PC-9 (cell line): ENCODE measurements around the gene MXRA7. TPM values are rescaled to one million over a fixed set of nuclear protein-coding genes. Genes with fewer than 3 reads are reported as not detected.
"Not testable (repeated sequence)": the region's sequence is repeated elsewhere in the genome, so short reads cannot be mapped to it uniquely, and the experiment has no call there.

Experiments used
- BruUV-seq: library from RNA; stranded (reverse); fragments of 400-500 nt; replicated peaks from 2 replicates; lab custom pipeline; 2021; lab: Mats Ljungman, UMichigan
- CTCF ChIA-PET: fragments of 300-600 bp; sonication (Branson Sonifier 250); formaldehyde crosslinking; loops from one replicate; lab custom pipeline; 2022; ENCODE audit warnings: antibody characterized with exemption; lab: Charles Lee
- POLR2A ChIA-PET: fragments of 300-600 bp; sonication (Branson Sonifier 250); formaldehyde crosslinking; loops from one replicate; lab custom pipeline; 2022; ENCODE audit warnings: antibody characterized with exemption; ENCODE audit not compliant: unreplicated experiment; lab: Charles Lee
- DNase-seq, 2 experiments: peaks; one replicate each; pipeline versions ENCODE4 v3.0.0 to v3.0.0-alpha.2; 2015 to 2022; ENCODE audit warnings: mixed read lengths in 1 of 2
- H2AFZ ChIP-seq: fragments of 200-600 bp; sonication (generic); 2 replicates; pipeline ENCODE4 v1.8.1; 2017; ENCODE audit warnings: antibody characterized with exemption
- H3F3A ChIP-seq: fragments of 200-600 bp; sonication (generic); 2 replicates; pipeline ENCODE4 v1.8.1; 2017; ENCODE audit warnings: antibody characterized with exemption, mild to moderate bottlenecking, low read depth; ENCODE audit not compliant: insufficient read depth
- H3K27ac ChIP-seq: fragments of 200-600 bp; sonication (generic); 2 replicates; pipeline ENCODE4 v1.6.1; 2016; ENCODE audit warnings: mixed run types
- H3K27me3 ChIP-seq: fragments of 200-600 bp; sonication (generic); 2 replicates; pipeline ENCODE4 v1.6.1; 2016; ENCODE audit warnings: low read depth, mixed run types; ENCODE audit not compliant: insufficient read depth
- H3K36me3 ChIP-seq: fragments of 200-600 bp; sonication (generic); 2 replicates; pipeline ENCODE4 v1.6.1; 2016; ENCODE audit warnings: low read depth, mixed run types
- H3K4me1 ChIP-seq: fragments of 200-600 bp; sonication (generic); replicated peaks from 2 replicates; pipeline ENCODE4 v1.6.1; 2016; ENCODE audit warnings: mixed run types; ENCODE audit not compliant: insufficient read depth
- H3K4me2 ChIP-seq: fragments of 200-600 bp; sonication (generic); 2 replicates; pipeline ENCODE4 v1.6.1; 2017; ENCODE audit warnings: mixed run types
- H3K4me3 ChIP-seq: fragments of 200-600 bp; sonication (generic); 2 replicates; pipeline ENCODE4 v1.6.1; 2016; ENCODE audit warnings: mixed run types
- H3K79me2 ChIP-seq: fragments of 200-600 bp; sonication (generic); 2 replicates; pipeline ENCODE4 v1.6.1; 2017; ENCODE audit warnings: low read depth, mixed run types
- H3K9me2 ChIP-seq: fragments of 200-600 bp; sonication (generic); 2 replicates; pipeline ENCODE4 v1.8.1; 2017; ENCODE audit warnings: mild to moderate bottlenecking; ENCODE audit not compliant: insufficient read depth
- H3K9me3 ChIP-seq: fragments of 200-600 bp; sonication (generic); 2 replicates; pipeline ENCODE4 v1.8.1; 2016; ENCODE audit warnings: low read depth; ENCODE audit not compliant: insufficient read depth
- H4K20me1 ChIP-seq: fragments of 200-600 bp; sonication (generic); 2 replicates; pipeline ENCODE4 v1.8.1; 2017; ENCODE audit not compliant: insufficient read depth
- EZH2 ChIP-seq: fragments of 200-600 bp; sonication (generic); IDR thresholded peaks from 2 replicates; pipeline ENCODE4 v1.8.0; 2017; ENCODE audit warnings: antibody characterized with exemption, low read depth
- intact Hi-C: fragments of 100-400 bp; cut with micrococcal nuclease; formaldehyde crosslinking; loops from one replicate; pipeline ENCODE4 v1.10.0; 2022; ENCODE audit not compliant: unreplicated experiment
- total RNA-seq: library from RNA; stranded (reverse); gene quantifications from 2 replicates; pipeline ENCODE4 v1.2.3, GENCODE V29; 2021
- TF ChIP-seq, protein P1 (sequence below): fragments of 200-600 bp; sonication (generic); conservative IDR thresholded peaks from 2 replicates; pipeline ENCODE4 v1.6.1; 2017; ENCODE audit warnings: mixed run types, antibody characterized with exemption, mild to moderate bottlenecking, moderate library complexity

MXRA7 gene
- total RNA-seq, 1 experiment from 2014 or later: 5.5 TPM

DNA sequence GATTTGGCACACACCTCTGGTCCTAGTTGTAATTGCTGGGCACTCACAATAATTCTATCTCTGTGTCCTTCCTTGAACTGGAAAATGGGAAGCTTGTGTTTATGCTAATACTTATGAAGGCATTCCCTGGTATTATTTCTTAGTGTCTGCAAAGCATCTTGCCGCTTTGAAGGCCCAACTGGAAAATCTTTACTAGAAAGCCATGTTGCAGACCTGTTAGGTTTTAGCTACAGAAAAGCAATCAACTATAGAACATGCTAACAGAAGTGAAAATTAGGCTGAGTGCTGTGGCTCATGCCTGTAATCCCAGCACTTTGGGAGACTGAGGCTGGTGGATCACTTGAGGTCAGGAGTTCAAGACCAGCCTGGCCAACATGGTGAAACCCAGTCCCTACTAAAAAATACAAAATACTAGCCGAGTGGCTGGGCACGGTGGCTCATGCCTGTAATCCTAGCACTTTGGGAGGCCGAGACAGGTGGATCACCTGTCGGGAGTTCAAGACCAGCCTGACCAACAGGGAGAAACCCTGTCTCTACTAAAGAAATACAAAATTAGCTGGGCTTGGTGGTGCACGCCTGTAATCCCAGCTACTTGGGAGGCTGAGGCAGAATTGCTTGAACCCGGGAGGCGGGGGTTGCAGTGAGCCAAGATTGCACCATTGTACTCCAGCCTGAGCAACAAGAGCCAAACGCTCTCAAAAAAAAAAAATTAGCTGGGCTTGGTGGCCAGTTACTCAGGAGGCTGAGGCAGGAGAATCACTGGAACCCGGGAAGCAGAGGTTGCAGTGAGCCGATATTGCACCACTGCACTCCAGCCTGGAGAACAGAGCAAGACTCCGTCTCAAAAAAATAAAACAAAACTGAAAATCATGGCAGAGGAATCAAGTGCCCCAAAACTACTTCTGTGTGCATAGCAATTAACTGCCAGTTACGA is 21.3 kb upstream of the MXRA7 start:
- CTCF ChIA-PET, H3K9me2 ChIP-seq, H3K4me2 ChIP-seq, H3K9me3 ChIP-seq, H3K4me3 ChIP-seq, H2AFZ ChIP-seq, BruUV-seq, H3K27me3 ChIP-seq, DNase-seq: not testable (repeated sequence)
- Histone ChIP-seq H3K36me3 (peaks cover 36% of the 10 kb centered on the region), H3K79me2 (peaks cover 93% of the 10 kb centered on the region), H3K4me1 (peaks cover 27% of the 10 kb centered on the region), H4K20me1 (peaks cover 46% of the 10 kb centered on the region), H3F3A (peaks cover 58% of the 10 kb centered on the region), H3K27ac (peak overlapping the region; percentile 26; the same call in 1 of the 2 replicates)
- POLR2A ChIA-PET: interaction anchor here (0.6 to 0.7 kb wide), 3 partner anchors 11 to 678 kb away, joined by 3 to 8 read pairs (median 6); no protein-coding TSS in a partner anchor
- intact Hi-C loops: loop anchor here (10.0 kb wide), 1 partner anchor 1583 kb away; no protein-coding TSS in a partner anchor

DNA sequence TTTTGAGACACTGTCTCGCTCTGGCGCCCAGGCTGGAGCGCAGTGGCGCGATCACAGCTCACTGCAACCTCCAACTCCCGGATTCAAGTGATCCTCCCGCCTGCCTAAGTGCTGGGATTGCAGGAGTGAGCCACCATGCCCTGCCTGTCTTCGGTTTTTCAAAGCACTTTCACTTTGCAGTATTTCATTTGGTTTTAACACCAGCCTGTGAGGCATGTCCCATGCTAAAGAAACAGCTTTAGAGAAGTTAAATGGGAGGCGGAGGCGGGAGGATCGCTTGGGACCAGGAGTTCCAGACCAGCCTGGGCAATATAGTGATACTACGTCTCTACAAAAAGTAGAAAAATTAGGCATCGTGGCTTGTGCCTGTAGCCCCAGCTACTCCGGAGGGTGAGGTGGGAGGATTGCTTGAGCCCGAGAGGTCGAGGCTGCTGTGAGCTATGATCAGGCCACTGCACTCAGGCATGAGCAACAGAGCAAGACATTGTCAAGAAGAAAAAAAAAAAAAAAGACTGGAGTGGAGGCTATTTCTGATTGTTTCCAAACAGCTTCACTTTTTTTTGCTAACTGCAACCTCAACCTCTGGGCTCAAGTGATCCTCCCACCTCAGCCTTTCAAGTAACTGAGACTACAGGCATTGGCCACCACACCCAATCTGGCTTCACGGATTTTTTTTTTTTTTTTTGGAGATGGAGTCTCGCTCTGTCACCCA is 17.1 kb upstream of the MXRA7 start:
- H3K9me2 ChIP-seq: no peaks in the 10 kb centered on the region
- peak overlapping the region; percentile 78 for H3K4me3 ChIP-seq
- no peak overlapping the region for H2AFZ ChIP-seq
- H3K4me1 ChIP-seq: peaks cover 12% of the 10 kb centered on the region
- H3K9me3 ChIP-seq: no peaks in the 10 kb centered on the region
- no peaks in the 10 kb centered on the region for H3K27me3 ChIP-seq
- H3K27ac ChIP-seq: no peak overlapping the region; the same call in 1 of the 2 replicates
- no TSS peak for BruUV-seq
- peaks cover 26% of the 10 kb centered on the region for H3F3A ChIP-seq
- TF ChIP-seq, protein P1, sequence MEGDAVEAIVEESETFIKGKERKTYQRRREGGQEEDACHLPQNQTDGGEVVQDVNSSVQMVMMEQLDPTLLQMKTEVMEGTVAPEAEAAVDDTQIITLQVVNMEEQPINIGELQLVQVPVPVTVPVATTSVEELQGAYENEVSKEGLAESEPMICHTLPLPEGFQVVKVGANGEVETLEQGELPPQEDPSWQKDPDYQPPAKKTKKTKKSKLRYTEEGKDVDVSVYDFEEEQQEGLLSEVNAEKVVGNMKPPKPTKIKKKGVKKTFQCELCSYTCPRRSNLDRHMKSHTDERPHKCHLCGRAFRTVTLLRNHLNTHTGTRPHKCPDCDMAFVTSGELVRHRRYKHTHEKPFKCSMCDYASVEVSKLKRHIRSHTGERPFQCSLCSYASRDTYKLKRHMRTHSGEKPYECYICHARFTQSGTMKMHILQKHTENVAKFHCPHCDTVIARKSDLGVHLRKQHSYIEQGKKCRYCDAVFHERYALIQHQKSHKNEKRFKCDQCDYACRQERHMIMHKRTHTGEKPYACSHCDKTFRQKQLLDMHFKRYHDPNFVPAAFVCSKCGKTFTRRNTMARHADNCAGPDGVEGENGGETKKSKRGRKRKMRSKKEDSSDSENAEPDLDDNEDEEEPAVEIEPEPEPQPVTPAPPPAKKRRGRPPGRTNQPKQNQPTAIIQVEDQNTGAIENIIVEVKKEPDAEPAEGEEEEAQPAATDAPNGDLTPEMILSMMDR: no peak
- TF ChIP-seq EZH2: no peak
- peaks cover 15% of the 10 kb centered on the region; the same call in 1 of the 2 replicates for H4K20me1 ChIP-seq
- H3K79me2 ChIP-seq: peaks cover 82% of the 10 kb centered on the region
- intact Hi-C loops: loop anchor here (5.0 kb wide), 2 partner anchors 171 to 339 kb away; no protein-coding TSS in a partner anchor
- CTCF ChIA-PET: interaction anchor here (0.6 kb wide), 2 partner anchors 161 to 1553 kb away, joined by 4 to 13 read pairs; no protein-coding TSS in a partner anchor
- H3K4me2 ChIP-seq: peak overlapping the region; percentile 84
- peaks cover 11% of the 10 kb centered on the region; the same call in 1 of the 2 replicates for H3K36me3 ChIP-seq
- POLR2A ChIA-PET: no interaction called here
- DNase-seq: no peak

DNA sequence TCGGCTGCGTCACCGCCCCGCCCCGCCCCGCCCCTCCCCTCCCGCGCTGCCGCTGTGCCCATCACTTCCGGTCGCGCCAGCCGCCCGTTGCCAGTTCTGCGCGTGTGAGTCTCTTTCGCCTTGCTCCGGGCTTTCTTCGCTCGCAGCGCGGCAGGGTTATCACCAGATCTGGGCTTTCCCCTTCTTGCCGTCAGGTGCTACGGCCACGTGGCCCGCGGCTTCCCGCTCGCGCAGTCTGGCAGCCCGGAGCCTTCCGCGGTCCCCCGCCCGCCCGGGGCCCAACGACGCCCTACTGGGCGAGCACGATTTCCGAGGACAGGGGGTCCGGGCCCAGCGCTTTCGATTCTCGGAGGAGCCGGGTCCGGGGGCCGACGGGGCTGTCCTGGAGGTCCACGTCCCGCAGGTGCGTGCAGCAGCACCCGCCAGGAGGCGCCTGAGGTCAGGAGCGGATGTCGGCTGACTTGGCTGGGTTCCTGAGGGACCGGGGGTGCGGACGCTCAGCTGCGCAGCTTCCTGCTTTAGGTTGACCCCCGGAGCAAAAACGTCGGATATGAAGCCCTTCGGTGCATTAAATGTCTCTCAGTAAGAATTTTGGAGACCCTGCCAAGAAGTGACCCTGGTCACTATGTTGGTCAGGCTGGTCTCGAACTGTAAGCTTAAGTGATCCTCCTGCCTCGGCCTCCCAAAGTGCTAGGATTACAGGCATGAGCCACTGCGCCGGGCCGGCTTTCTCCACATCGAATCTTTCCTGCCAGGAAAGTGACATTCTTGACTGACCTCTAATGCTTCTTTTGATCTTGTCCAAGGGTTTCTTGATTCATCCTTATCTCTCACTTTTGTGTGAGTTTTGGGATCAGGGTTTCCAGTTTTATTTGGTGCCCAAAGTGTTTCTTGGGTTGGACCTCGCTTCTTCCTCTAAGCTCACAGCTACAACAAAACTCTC is 16.3 kb upstream of the MXRA7 start, which contains the start of gene METTL23:
Gene METTL23 (plus strand): TSS at position 64 of the 943 bp plus-strand sequence. CDS start 2,872 bp downstream, outside the sequence.
- intact Hi-C loops: loop anchor here (5.0 kb wide), 2 partner anchors 170 to 340 kb away; no protein-coding TSS in a partner anchor
- peak within 1 kb of the TSS; percentile 91 for H2AFZ ChIP-seq
- BruUV-seq: TSS peak; percentile 71
- peak within 1 kb of the TSS; percentile 81 for H3K27ac ChIP-seq
- CTCF ChIA-PET: interaction anchor here (0.6 kb wide), 2 partner anchors 559 to 1552 kb away, joined by 3 to 4 read pairs; no protein-coding TSS in a partner anchor
- peak within 1 kb of the TSS; percentile 78 for H3K4me3 ChIP-seq
- peak in 1 of 2 experiments; percentile 70 for DNase-seq
- no peak for TF ChIP-seq EZH2
- TF ChIP-seq, protein P1: peak; percentile 68; the same call in 1 of the 2 replicates
- peaks cover 75% of the 10 kb centered on the region for H3K79me2 ChIP-seq
- no peaks in the 10 kb centered on the region for H3K27me3 ChIP-seq
- H3F3A ChIP-seq: peaks cover 17% of the 10 kb centered on the region; the same call in 1 of the 2 replicates
- peak within 1 kb of the TSS; percentile 87 for H3K4me2 ChIP-seq
- POLR2A ChIA-PET: interaction anchor here (0.5 to 0.6 kb wide), 2 partner anchors 363 to 748 kb away, joined by 3 to 12 read pairs; partner anchors contain the start of gene ACOX1
- 0 out of 2 replicates have a peak, but pooled peaks cover 6% of the 10 kb centered on the region for H3K36me3 ChIP-seq
- peaks cover 8% of the 10 kb centered on the region; the same call in 1 of the 2 replicates for H4K20me1 ChIP-seq
- peaks cover 12% of the 10 kb centered on the region for H3K4me1 ChIP-seq
- no peaks in the 10 kb centered on the region for H3K9me3 ChIP-seq
- no peaks in the 10 kb centered on the region for H3K9me2 ChIP-seq
